GM21423 (cell line): ENCODE measurements around the gene RPS3.

Experiments
- ATAC-seq: cut with Tn5 transposase; IDR thresholded peaks from one replicate; pipeline ENCODE4 v1.9.1; 2021; ENCODE audit warnings: mild to moderate bottlenecking, moderate library complexity; ENCODE audit not compliant: unreplicated experiment

The RPS3 gene

DNA sequence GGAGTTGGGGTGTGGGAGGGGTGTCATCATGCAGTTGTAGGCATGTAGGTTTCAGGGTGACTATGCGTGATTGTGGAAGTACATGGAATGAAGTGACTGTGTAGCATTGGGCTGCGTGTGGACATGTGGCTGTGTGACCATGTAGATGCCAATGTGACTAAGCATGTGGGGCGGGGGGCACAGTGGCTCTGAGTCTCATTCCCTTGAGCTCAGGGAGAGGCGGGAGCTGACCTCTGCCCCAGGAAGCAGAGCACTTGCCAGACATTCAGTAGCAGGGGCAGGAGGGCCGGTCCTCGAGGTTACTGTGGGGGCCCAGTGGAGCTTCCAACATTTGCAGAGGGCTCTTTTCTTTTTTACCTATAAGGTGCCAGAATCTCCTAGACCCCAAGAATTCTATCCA is 34.1 kb downstream of the RPS3 start:
- ATAC-seq: no peak

DNA sequence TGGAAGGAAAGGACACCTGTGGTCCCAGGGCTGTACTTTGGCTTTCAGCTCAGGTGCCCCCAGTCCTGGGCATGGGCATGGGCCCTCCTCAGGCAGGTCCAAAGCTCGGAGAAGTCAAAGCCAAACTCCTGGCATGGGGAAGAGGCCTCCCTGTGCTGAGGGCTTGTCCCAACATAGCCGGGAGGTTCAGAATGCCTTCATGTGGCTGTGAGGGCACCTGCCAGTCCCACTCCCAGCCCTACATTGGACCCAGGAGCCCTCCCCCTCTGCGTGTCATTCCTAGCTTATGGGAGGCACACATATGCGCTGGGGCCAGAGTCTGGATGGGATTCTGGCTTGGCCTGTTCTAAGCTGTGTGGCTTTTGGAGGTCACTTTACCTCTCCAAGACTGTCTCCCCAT is 34.7 kb downstream of the RPS3 start:
- no peak for ATAC-seq

DNA sequence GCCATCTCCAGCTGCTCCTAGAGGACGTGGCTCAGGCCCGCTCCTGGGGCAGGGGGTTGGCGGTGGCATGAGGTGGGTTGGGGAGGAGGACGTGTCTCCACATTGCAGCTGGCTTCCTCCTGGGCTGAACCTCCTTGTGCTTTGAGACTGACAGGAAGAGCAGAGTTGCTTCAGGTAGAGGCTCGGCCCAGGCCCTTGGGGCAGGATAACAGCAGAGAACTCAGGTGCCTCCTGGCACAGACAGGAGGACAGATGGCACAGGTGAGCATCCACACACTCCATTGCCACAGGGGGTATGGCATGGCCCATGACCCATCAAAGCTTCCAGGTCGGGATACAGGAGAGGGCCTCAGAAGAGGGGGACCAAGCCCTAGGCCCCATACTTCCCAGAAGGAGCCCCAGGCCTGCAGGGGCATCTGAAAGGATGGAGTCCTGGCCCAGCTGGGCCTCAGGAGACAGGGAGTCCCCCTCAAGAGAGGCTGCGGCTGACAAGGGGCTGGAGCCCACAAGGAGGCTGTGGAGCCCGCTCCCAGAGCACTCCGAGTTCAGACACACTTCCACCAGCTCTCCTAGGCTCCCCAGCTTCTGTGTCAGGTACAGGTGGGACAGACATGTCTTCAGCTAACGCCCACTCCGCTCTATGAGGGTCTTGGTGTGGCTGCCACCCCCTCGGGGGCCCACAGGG is 35.7 kb downstream of the RPS3 start:
- no peak for ATAC-seq

DNA sequence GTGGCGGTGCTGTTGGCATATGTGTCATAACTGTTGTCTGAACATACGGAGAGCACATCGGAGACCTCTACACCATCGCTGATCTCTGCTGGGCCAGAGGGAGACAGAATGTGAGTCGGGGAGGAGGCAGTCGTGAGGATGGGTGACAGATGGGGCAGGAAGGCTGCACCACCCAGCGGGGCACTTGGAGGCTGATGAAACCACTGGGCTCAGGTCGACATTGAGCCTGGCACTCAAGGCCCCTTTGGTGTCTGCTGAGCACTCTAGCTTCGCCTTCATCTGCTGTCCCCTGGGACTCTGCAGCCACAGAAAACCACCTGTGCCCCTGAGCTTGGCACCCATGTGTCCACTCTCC is 36.2 kb downstream of the RPS3 start:
- ATAC-seq: no peak

DNA sequence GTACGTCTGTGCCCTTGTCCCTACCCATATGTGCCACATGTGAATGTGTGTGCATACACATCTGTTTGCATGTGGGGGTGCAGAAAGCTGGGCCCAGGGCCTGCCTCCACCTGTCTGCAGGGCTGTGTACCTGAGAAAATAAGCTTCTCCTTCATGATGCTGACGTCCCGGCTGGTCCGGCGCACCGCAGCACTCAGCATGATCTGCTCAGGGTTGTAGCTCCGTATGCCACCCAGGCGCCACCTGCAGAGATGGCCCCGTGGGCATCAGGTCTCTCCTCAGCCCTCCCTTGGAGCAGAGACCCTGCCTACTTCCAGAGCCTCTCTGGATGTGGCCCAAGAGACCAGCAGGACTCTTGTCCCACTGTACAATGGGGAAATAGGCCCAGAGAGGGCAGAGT is 37.5 kb downstream of the RPS3 start:
- no peak for ATAC-seq

DNA sequence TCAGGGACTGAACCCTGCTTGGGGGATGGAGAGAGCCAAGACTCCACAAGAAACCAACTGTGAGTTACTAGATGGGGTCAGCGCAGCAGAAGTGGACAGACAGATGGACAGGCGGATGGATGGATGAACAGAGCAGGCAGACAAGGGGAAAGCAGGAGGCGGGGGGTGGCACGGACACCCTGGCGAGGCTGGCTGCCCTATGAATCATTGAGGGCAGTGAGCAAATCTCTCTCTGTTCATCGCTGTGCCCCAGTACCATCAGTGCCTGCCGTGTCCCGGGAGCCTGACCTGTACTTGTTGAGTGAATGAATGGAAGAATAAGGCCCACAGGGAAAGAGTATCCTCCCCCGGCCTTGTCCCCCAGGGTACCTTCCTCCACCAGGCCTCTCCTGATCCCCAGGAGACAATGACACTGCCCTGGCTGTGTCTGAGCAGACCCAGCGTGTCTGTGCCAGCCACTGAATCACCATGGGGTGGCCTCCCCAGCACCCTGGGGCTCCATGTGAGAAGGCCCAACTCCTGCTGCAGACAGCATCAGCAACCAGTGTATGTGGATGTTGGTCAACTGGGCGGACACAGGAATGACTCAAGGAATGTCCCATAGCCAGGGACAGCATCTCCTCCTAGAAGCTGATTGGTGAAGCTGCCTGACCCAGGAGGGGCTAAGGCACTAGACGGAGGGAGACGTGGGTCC is 38.8 kb downstream of the RPS3 start:
- no peak for ATAC-seq

DNA sequence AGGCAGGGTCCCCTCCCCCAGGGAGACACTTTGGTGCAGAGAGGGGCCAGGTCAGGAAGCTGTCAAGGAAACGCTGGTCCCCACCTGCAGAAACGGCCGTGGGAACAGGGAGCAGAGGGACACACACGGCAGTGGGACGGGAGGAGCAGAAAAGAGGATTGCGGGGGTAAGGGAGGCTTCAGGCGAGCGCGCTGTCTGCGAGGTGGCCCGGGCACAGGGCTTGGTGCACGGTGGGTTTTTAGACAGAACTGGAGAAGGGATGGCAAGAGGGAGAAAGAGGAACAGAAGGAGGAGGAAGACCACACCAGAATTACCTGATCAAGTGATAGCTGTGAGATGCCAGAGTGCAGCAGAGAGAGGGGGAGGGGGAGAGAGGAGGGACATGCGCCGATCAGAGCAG is 39.7 kb downstream of the RPS3 start:
- no peak for ATAC-seq

DNA sequence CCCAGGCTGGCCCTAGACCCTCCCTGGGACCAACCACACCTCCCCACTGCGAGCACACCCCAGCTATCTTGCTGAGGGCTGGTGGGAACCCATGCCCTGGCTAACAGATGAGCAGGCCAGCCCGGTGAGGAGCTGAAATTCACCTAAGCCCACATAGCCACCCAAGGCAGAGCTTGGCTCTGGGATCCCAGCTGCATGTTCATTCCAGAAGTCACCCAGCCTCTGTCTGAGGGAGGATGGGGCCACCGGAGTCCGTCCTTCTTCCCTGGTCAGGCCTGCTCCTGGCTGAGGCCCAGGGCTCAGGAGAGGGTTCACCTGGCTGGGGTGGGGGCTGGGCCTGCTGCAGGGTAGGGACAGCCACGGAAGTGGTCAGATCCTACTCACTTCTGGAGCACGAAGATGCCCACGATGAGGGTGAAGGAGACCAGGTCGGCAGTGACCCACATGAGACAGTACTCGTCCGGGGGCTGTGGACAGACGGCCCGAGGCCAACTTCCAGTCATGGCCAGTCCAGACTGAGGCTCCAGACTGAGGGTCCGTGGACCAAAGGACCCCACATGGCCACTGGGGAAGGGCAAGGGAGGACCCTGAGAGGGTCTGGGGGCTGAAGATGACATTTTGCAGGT is 40.3 kb downstream of the RPS3 start:
- no peak for ATAC-seq

DNA sequence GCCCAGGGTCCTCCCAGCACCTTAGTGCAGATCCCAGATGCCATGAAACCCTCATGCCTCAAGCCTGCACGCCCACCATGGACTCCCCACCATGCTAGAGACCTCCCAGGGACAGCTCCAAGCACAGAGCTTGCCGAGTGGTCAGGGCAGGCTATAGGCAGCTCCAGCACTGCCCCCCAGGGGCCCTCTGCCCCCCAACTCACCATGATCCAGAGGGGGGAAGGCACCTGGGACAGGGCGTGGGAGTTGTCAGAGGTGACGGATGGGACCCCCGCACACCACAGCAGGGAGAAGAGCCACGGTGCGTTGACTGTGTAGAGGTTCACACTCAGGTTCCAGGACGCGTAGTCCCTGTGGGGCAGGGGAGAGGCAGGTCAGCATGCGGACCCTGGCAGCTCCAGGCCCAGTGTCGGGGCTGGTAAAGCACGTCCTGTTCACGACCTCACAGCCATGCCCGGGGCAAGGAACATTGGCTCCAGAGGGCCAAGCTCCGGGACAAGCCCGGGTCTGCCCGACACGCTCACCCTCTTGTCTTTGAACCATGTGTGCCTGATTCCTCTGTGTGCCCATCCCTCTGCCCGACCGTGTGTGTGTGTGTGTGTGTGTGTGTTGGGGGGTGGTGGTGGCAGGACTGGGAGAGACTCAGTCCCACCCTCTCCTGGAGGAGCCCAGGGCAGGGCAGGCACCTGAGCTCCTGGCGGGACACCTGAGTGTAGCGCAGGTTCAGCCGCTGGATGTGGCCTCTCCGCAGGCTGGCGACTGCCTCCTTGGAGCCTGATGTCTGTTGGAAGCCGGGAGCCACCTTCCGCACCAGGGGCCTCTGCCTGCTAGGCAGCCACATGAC is 41.9 kb downstream of the RPS3 start:
- no peak for ATAC-seq

DNA sequence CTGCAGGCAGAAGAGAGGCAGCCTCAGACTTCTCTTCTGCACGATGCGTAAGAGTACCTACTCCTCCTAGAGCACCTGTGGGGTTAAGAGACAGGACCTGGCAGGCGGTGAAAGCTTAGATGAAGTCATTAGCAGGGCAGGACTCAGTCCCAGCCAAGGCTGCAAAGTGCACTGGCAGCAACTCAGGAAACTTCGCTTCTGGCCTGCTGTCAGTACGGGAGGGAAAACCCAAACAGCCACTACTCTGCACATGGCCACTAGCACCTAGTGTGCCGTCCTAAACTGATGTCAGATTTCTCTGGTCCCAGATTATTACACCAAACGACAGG is 42.5 kb downstream of the RPS3 start:
- no peak for ATAC-seq

DNA sequence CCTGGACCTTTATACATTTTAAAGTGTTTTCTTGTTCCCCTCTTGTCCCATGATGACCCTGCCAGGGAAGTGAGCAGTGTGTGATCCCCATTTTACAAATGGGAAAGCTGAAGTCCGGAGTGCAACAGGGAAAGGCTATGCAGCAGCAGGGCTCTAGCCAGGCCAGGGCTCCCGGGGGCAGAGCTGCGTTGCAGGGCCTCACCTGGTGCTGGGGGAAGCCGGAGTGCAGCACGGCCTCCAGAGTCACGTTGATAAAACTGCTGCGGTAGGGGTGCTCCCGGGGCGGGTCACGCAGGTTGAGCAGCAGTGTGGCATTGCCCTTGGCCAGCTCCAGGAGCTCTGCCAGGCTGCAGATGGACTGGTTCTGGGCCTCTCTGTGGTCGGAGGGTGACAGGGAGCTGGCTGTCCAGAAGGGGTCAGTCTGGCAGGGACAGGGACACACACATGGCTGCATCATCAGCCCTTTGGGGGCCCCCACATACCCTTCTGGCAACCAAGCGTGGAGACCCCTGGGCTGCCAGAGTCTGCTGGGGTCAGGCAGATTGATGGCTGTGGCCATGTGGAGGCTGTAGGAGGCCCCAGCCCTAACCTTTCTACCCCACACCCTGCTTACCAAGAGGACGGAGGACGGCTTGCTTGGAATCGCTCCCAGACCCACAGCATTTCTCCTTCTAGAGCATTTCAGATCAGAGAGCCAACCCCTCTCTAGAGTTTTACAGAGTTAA is 43.0 kb downstream of the RPS3 start:
- no peak for ATAC-seq

DNA sequence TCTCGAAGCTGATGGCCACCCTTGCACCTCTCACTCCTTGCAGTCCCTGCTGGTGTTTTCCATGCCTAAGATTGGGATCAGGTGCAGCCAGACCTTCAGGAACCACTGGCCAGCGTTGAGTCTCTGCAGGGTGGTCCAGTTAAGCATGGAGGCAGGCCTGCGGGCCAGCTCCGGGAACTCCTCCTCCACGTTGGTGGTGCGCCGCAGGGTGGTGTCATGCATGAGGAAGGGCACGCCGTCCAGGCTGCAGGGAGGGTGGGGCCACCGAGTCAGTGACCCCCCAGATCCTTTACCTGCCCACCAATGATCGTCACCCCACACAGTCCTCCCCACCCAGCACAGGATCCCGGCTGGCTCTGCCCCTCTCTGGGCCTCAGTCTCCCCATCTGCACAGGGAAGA is 43.7 kb downstream of the RPS3 start:
- ATAC-seq: no peak

DNA sequence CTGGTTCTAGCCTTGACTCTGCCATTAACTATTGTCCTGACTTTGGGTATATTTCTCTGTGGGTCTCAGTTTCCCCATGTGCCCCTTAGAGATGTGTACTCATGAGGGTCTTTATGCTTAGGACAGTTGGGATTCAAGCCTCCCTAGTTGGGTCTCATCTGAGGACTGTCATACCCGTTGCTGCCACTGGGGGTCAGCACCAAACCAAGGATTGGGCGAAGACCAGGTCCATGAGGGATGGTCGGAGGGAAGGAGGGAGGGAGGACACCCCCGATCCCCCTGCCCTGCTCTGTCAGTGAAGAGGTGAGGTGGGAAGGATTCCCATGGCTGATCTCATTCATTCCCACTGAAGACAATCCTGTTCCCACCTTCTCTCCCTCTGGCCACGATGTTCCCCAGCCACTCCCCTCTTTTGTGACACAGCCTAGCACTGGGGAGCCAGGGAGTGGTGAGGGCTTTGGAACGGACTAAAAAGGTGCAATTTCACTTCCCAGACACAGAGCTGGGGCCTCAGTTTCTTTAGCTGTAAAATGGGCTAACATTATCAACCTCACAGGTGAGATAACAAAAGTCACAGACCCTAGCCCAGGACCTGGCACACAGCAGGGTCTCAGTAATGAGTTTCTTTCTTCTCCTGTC is 46.1 kb downstream of the RPS3 start:
- no peak for ATAC-seq

DNA sequence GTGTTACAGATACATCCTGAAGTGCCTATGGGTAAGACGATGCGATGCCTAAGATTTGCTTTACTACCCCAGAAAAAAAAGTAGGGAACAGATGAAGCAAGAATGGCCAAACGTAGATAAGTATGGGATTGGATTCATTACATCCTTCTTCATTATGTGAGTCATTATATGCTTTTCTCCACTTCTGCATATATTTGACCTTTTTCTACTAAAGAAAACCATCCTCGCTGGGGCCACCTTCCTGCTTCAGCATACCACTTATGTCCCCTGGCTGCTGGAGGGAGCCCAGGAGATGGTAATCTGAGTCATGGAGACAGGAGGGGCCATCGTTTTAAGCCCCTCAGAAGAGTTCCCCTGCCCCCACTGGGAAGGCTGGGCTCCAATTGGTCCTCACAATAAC is 48.1 kb downstream of the RPS3 start:
- ATAC-seq: no peak

DNA sequence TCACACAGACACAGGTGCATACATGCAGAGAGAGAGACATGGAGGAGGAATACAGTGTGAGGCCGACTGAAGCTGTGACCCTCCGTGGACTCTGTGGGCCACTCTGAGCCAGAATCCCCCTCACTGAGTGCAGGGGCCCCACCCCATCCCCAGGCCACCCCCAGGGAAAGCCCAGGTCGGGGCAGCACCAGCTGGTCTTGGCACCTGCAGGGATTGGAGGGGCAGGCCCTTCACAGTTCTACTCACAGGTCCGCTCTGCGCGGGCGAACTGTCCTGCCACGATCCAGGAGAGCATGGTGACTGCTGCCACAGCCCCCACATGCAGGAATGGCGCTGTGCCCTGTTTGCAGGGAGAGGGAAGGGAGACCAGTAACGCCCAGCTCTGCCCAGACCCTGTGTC is 50.0 kb downstream of the RPS3 start:
- ATAC-seq: no peak

DNA sequence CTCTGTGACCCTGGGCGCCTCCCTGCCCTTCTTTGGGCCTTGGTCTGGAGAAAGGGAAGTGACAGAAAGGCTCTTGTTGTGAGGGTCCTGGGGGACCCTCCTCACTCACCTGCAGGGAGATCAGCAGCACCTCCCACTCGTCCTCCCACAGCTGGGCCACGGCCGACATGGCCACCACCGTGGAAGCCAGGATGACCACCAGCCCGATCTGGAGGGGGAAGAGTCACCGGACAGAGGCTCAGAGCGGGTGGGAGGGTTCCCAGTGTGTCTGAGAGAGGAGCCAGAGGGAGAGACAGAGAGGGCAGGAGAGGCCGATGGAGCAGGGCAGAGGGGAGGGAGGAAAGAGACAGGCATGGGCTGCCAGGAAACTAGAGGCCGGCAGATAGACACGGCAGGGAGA is 50.5 kb downstream of the RPS3 start:
- no peak for ATAC-seq

DNA sequence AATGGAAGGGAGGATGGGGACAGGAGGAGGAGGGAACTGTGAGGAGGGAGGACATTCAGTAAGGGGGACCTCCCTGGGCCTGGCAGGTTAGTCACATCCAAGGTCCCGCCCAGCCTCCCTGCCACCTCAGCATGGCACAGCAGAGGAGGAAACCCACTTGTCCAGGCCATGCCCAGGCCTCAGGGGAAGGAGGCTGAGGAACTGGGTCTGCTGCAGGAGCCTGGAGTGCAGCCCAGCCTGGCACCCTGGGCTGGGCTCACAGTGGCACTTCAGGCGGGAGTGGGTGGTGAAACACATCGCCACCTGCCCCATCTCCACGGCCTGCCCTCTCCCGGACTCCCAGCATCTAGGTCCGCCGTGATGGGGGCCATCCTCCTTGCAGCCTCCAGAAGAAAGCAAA is 50.9 kb downstream of the RPS3 start:
- ATAC-seq: no peak

DNA sequence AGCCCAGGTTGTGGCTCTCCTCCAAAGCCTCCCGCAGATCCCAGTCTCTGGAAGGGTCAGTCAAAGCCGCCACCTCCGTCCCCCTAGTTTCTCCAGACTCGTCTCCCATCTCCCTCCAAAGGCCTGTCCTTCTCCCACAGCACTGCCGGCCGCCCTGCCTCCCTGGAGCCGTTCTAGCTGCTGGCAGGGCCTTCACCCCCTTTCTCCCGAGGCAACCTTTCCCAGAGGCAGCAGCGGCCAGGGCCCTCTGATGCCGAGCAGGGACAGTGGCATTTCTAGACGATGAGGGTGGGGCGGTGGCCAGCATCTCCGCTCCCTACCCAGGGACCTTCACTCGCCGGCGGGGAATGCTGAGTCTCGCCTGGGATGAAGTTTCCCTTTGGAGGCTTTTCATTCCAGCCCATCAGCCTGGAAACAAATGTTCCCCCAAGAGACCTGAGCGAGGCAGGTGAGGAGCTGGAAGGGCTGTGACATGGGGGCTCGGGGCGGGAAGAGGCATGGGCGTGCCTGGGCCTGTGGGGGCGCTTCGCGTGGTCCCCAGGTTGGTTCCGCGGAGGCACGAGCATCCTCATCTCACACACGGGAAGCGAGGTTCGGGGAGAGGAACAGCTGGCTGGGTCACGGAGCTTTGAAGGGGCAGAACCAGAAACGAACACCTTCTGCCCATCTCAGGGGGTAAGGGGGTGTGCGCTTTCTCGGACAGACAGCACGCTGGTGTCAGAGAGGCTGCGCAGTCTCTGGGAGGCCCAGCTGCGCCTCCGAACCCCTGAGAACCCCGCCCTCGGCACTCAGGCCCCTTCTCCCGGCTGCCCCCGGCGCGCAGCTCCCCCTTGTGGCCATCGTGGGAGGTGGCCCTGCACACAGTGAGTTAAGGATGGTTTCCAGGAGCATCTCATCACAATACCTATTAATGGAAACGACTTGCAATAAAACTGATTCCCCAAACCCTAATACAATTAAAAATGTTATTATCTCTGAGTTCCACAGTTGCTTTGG is 51.8 kb downstream of the RPS3 start:
- ATAC-seq: no peak

DNA sequence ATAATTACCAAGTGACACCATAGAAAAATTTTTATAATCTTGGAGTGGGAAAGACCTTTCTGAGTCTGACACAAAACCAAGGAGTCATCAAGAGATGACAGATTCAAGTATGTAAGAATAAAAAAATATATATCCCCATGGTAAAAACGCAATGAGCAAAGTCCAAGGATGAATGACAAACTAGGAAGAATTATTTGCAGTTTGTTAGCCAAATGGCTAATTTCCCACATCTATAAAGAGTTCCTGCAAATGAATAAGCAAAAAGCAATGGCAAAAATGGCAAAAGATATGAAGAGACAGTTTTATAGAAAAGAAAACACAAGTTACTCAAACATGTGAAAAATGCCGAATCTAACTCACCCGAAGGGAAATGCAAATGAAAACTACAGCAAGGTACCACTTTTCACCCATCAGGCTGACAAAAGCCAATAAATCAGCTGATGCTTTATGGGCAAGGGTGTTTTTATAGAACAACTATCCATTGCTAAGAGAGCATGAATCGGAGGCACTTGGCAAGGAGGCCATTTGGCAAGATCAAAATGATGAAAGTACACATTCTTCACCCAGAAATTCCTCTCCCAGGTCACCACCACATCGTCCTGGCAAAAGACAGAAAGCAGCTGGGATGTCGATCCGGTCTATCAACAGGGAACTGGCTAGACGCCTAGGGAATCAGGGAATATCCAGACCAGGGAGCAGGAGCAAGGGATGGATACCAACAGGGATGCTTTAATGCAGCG is 54.8 kb downstream of the RPS3 start:
- ATAC-seq: no peak
